Activated CD4-positive, alpha-beta memory T cell treated with anti-CD3 and anti-CD28 coated beads, Interleukin-2, amount 10 ng/mL, durations not matched to agents 7 days and 5 days (primary cell): ENCODE results near the gene PYCARD. TPM values are rescaled to one million over a fixed set of nuclear protein-coding genes. Genes with fewer than 3 reads are reported as not detected.
"Not testable (repeated sequence)": the region's sequence is repeated elsewhere in the genome, so short reads cannot be mapped to it uniquely, and the experiment has no call there.

Source experiments
- CTCF ChIA-PET: fragments of 350-600 bp; sonication (Branson Sonifier 250); formaldehyde crosslinking; loops from one replicate; lab custom pipeline; 2021; ENCODE audit warnings: antibody characterized with exemption, inconsistent platforms; lab: Charles Lee
- POLR2A ChIA-PET: fragments of 350-600 bp; sonication (Branson Sonifier 250); formaldehyde crosslinking; loops from one replicate; lab custom pipeline; 2021; ENCODE audit warnings: antibody characterized with exemption; lab: Charles Lee
- DNase-seq: peaks from one replicate; pipeline ENCODE4 v3.0.0-alpha.2; 2020
- H3K27ac Mint-ChIP-seq: one replicate; pipeline ENCODE4 v1.8.0; 2021; ENCODE audit warnings: mild to moderate bottlenecking, mixed read lengths
- H3K27me3 Mint-ChIP-seq: one replicate; pipeline ENCODE4 v1.8.0; 2021; ENCODE audit warnings: mixed read lengths
- H3K36me3 Mint-ChIP-seq: one replicate; pipeline ENCODE4 v1.8.0; 2021; ENCODE audit warnings: low read depth, mixed read lengths
- H3K4me1 Mint-ChIP-seq: one replicate; pipeline ENCODE4 v1.8.0; 2021; ENCODE audit warnings: mixed read lengths
- H3K4me3 Mint-ChIP-seq: one replicate; pipeline ENCODE4 v1.8.0; 2021; ENCODE audit warnings: mild to moderate bottlenecking, mixed read lengths
- H3K9me3 Mint-ChIP-seq: one replicate; pipeline ENCODE4 v1.8.0; 2021; ENCODE audit warnings: mixed read lengths
- total RNA-seq, 2 experiments: library from RNA; stranded (reverse); gene quantifications; one replicate each; pipeline ENCODE4 v1.2.3, GENCODE V29; 2021

The PYCARD gene
- total RNA-seq, 2 experiments from 2014 or later: 96.1 to 102 TPM

GRCh38 chr16:31185339-31185738 is 17.2 kb downstream of the PYCARD start:
- H3K27ac Mint-ChIP-seq: no peak overlapping the region
- no peak for DNase-seq
- no peak overlapping the region for H3K4me3 Mint-ChIP-seq
- CTCF ChIA-PET: no interaction called here
- no peaks in the 10 kb centered on the region for H3K9me3 Mint-ChIP-seq
- POLR2A ChIA-PET: interaction anchor here (0.7 to 6.9 kb wide), 4 partner anchors 10 to 148 kb away, joined by 3 to 77 read pairs (median 40); partner anchors contain the start of genes PRSS8 and PYCARD
- peaks cover 98% of the 10 kb centered on the region for H3K36me3 Mint-ChIP-seq
- H3K27me3 Mint-ChIP-seq: no peaks in the 10 kb centered on the region
- H3K4me1 Mint-ChIP-seq: peaks cover 84% of the 10 kb centered on the region

DNA sequence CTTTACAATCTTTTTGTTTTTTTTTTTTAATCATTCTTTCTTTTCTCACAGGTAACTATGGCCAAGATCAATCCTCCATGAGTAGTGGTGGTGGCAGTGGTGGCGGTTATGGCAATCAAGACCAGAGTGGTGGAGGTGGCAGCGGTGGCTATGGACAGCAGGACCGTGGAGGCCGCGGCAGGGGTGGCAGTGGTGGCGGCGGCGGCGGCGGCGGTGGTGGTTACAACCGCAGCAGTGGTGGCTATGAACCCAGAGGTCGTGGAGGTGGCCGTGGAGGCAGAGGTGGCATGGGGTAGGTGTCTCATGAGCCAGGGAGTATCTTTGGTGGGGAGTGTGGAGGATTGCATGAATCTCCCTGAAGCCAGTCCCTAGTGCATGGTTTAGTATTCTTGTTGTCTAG is 17.7 kb downstream of the PYCARD start:
- Mint-ChIP-seq H3K27me3 (no peaks in the 10 kb centered on the region), H3K9me3 (no peaks in the 10 kb centered on the region), H3K4me1 (peaks cover 82% of the 10 kb centered on the region), H3K36me3 (peaks cover 96% of the 10 kb centered on the region), H3K4me3 (peak overlapping the region; percentile 9), H3K27ac (peak overlapping the region; percentile 28)
- no peak for DNase-seq
- ChIA-PET POLR2A (interaction anchor here (0.7 to 6.9 kb wide), 5 partner anchors 10 to 274 kb away, joined by 3 to 77 read pairs (median 10); partner anchors contain the start of genes ARMC5 and PYCARD), CTCF (interaction anchor here (1.1 kb wide), 1 partner anchor 16 kb away, joined by 5 read pairs; no protein-coding TSS in a partner anchor)

- Mint-ChIP-seq H3K4me3 (peak overlapping the region; percentile 93), H3K9me3 (no peaks in the 10 kb centered on the region), H3K27me3 (no peaks in the 10 kb centered on the region), H3K36me3 (peaks cover 85% of the 10 kb centered on the region), H3K4me1 (peaks cover 76% of the 10 kb centered on the region), H3K27ac (peak overlapping the region; percentile 41)
- POLR2A ChIA-PET: interaction anchor here (1.9 to 6.9 kb wide), 5 partner anchors 11 to 275 kb away, joined by 5 to 77 read pairs (median 10); partner anchors contain the start of genes ARMC5, KAT8 and PYCARD
- CTCF ChIA-PET: interaction anchor here (1.1 to 2.9 kb wide), 3 partner anchors 17 to 199 kb away, joined by 5 to 13 read pairs (median 6); no protein-coding TSS in a partner anchor
- no peak for DNase-seq
These were observed 18.8 kb downstream of the PYCARD start for GRCh38 chr16:31183432-31184428.

DNA sequence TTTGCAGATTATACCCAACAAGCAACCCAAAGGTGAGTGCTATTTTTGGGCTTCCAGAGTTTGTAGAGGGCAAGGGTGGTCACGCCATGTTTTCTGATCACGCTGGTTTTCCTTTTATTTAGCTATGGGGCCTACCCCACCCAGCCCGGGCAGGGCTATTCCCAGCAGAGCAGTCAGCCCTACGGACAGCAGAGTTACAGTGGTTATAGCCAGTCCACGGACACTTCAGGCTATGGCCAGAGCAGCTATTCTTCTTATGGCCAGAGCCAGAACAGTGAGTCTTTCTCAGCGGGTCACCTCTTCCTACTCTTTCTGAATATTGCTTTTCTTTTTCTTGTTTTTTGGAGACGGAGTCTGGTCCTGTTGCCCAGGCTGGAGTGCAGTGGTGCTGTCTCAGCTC is 20.2 kb downstream of the PYCARD start:
- no peaks in the 10 kb centered on the region for H3K9me3 Mint-ChIP-seq
- POLR2A ChIA-PET: interaction anchor here (0.8 to 6.9 kb wide), 8 partner anchors 12 to 686 kb away, joined by 3 to 77 read pairs (median 8); partner anchors contain the start of genes ARMC5, KAT8, PYCARD and ZNF646
- DNase-seq: no peak
- peaks cover 72% of the 10 kb centered on the region for H3K36me3 Mint-ChIP-seq
- peak overlapping the region; percentile 93 for H3K4me3 Mint-ChIP-seq
- H3K4me1 Mint-ChIP-seq: peaks cover 72% of the 10 kb centered on the region
- peak overlapping the region; percentile 65 for H3K27ac Mint-ChIP-seq
- H3K27me3 Mint-ChIP-seq: no peaks in the 10 kb centered on the region
- CTCF ChIA-PET: interaction anchor here (1.4 to 2.9 kb wide), 3 partner anchors 18 to 200 kb away, joined by 5 to 13 read pairs (median 6); no protein-coding TSS in a partner anchor

GRCh38 chr16:31181102-31181830 is 21.3 kb downstream of the PYCARD start:
- ChIA-PET CTCF (interaction anchor here (0.9 to 2.9 kb wide), 4 partner anchors 19 to 275 kb away, joined by 3 to 13 read pairs (median 4); partner anchors contain the start of gene KAT8), POLR2A (interaction anchor here (0.7 to 6.9 kb wide), 40 partner anchors 10 to 696 kb away, joined by 3 to 96 read pairs (median 7); partner anchors contain the start of genes ARMC5, KAT8, PYCARD and PYDC1)
- Mint-ChIP-seq H3K27me3 (peaks cover 2% of the 10 kb centered on the region), H3K27ac (peak overlapping the region; percentile 98), H3K36me3 (peaks cover 61% of the 10 kb centered on the region), H3K4me1 (peaks cover 67% of the 10 kb centered on the region), H3K4me3 (peak overlapping the region; percentile 93), H3K9me3 (no peaks in the 10 kb centered on the region)
- DNase-seq: peak; percentile 49

DNA sequence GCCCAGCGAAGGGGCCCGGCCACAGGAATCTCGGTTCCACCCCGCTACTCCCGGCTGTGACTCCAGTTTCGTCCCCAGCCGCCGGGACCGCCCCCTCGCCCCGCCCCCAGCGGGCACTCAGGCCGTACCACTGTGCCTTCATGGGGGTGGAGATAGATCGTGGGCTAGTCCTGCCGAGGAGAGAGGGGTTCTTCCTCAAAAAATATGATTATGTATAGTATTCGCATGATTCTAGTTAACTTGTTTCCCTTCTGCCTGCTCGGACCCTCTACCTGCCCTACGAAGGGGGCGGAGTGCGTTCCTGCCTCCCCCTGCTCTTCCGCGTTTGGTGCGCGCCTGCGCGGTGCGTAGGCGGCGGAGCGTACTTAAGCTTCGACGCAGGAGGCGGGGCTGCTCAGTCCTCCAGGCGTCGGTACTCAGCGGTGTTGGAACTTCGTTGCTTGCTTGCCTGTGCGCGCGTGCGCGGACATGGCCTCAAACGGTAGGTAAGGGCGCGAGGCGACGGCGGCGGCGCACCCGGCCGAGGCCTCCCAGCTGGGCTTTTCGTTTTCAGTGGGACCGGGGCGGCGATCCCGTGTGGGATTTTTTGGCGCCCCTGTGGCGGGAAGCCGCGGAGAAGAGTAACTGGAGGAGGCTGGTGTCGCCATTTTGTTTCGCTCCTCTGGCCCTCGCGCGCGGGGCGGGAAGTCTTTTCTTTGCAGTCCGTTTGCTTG is 22.7 kb downstream of the PYCARD start, which contains the start of gene FUS:
Gene FUS (plus strand): TSS at position 393 of the 713 bp plus-strand sequence. CDS start 76 bp downstream, at position 469.
- Mint-ChIP-seq H3K36me3 (peaks cover 47% of the 10 kb centered on the region), H3K9me3 (no peaks in the 10 kb centered on the region), H3K4me3 (peak within 1 kb of the TSS; percentile 93), H3K27me3 (peaks cover 2% of the 10 kb centered on the region), H3K27ac (peak within 1 kb of the TSS; percentile 98), H3K4me1 (peaks cover 53% of the 10 kb centered on the region)
- POLR2A ChIA-PET: interaction anchor here (0.7 to 4.8 kb wide), 62 partner anchors 8 to 697 kb away, joined by 3 to 96 read pairs (median 5); partner anchors contain the start of genes ARMC5, KAT8, PHKG2 and PYCARD
- DNase-seq: peak; percentile 91
- CTCF ChIA-PET: interaction anchor here (0.8 to 2.1 kb wide), 7 partner anchors 9 to 280 kb away, joined by 3 to 16 read pairs (median 4); partner anchors contain the start of gene KAT8

DNA sequence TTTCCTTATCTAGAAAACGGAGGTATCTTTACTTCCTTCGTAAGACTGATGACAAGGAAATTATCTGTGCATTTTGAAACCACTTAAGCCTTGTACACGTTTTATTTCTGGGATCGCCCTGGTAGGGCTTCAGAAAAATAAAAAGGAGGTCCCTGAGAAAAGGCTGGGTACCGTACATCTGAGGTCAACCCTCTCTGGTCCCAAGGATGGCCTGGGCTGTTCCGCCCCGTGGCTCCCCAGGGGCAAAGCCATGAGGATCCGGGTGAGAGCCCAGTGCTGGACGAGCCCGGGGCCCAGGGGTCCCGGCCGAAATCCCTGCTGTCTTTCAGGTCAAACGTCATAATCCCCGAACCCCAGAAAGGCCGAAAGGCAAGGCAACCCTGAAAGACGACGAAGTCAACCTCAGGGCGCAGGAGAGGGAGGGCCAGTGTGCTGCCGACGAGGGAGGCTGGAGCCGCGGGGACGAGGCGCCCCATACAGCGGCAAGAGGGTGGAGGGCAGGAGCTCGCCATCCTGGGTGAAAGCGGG is 23.3 kb downstream of the PYCARD start:
- Mint-ChIP-seq H3K36me3 (peaks cover 43% of the 10 kb centered on the region), H3K4me3 (peak overlapping the region; percentile 93), H3K4me1 (peaks cover 50% of the 10 kb centered on the region), H3K27me3 (peaks cover 2% of the 10 kb centered on the region), H3K9me3 (no peaks in the 10 kb centered on the region), H3K27ac (peak overlapping the region; percentile 98)
- ChIA-PET CTCF (interaction anchor here (1.2 to 2.1 kb wide), 3 partner anchors 21 to 281 kb away, joined by 3 to 16 read pairs (median 5); no protein-coding TSS in a partner anchor), POLR2A (interaction anchor here (0.7 to 4.8 kb wide), 52 partner anchors 8 to 698 kb away, joined by 3 to 96 read pairs (median 5); partner anchors contain the start of genes ARMC5, KAT8, PHKG2 and PYCARD)
- no peak for DNase-seq

- Mint-ChIP-seq H3K36me3 (peaks cover 21% of the 10 kb centered on the region), H3K27me3 (peaks cover 2% of the 10 kb centered on the region), H3K4me1 (peaks cover 29% of the 10 kb centered on the region), H3K9me3 (no peaks in the 10 kb centered on the region), H3K27ac (peak overlapping the region; percentile 72), H3K4me3 (peak overlapping the region; percentile 1)
- ChIA-PET POLR2A (interaction anchor here (0.6 to 4.8 kb wide), 12 partner anchors 9 to 696 kb away, joined by 3 to 96 read pairs (median 4); partner anchors contain the start of genes ARMC5, ITGAX, KAT8 and PYCARD), CTCF (interaction anchor here (1.0 to 1.8 kb wide), 4 partner anchors 13 to 276 kb away, joined by 3 to 17 read pairs (median 5); partner anchors contain the start of gene HSD3B7)
- peak; percentile 68 for DNase-seq
These were observed 25.4 kb downstream of the PYCARD start for GRCh38 chr16:31177136-31177535.

DNA sequence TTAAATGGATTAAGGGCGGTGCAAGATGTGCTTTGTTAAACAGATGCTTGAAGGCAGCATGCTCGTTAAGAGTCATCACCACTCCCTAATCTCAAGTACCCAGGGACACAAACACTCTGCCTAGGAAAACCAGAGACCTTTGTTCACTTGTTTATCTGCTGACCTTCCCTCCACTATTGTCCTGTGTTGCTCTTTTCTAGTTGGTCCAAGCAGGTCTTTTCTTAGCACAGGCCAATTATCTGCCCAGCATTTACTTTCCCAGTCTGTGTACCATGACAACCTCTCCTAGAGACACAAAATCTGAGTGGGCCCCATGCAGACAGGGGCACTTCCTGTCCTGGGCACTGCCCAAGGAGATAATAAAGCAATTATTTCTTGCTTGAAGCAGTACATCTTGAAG is 32.5 kb downstream of the PYCARD start:
- H3K4me1 Mint-ChIP-seq, H3K9me3 Mint-ChIP-seq, CTCF ChIA-PET, H3K27ac Mint-ChIP-seq, DNase-seq, H3K4me3 Mint-ChIP-seq, POLR2A ChIA-PET, H3K27me3 Mint-ChIP-seq, H3K36me3 Mint-ChIP-seq: not testable (repeated sequence)

GRCh38 chr16:31168848-31169247 is 33.7 kb downstream of the PYCARD start:
- ChIA-PET CTCF (no interaction called here), POLR2A (interaction anchor here (0.7 kb wide), 1 partner anchor 9 kb away, joined by 3 read pairs; no protein-coding TSS in a partner anchor)
- Mint-ChIP-seq H3K27me3 (no peaks in the 10 kb centered on the region), H3K4me3 (no peak overlapping the region), H3K4me1 (no peaks in the 10 kb centered on the region), H3K9me3 (no peaks in the 10 kb centered on the region), H3K36me3 (no peaks in the 10 kb centered on the region), H3K27ac (no peak overlapping the region)
- no peak for DNase-seq

GRCh38 chr16:31167315-31167714 is 35.2 kb downstream of the PYCARD start:
- H3K27ac Mint-ChIP-seq: no peak overlapping the region
- H3K27me3 Mint-ChIP-seq: peaks cover 2% of the 10 kb centered on the region
- POLR2A ChIA-PET: interaction anchor here (1.3 to 3.4 kb wide), 2 partner anchors 10 to 13 kb away, joined by 4 to 16 read pairs; partner anchors contain the start of gene FUS
- H3K9me3 Mint-ChIP-seq: no peaks in the 10 kb centered on the region
- no peak overlapping the region for H3K4me3 Mint-ChIP-seq
- H3K4me1 Mint-ChIP-seq: no peaks in the 10 kb centered on the region
- CTCF ChIA-PET: no interaction called here
- no peaks in the 10 kb centered on the region for H3K36me3 Mint-ChIP-seq
- DNase-seq: no peak
